Stimulated activated CD8-positive, alpha-beta memory T cell treated with anti-CD3 and anti-CD28 coated beads, Interleukin-4, amount 100 ng/mL, for 48 hours (primary cell): ENCODE data around the gene LOXL3.

Experiments
- DNase-seq: peaks from one replicate; pipeline ENCODE4 v3.0.0-alpha.2; 2020

The LOXL3 gene, protein sequence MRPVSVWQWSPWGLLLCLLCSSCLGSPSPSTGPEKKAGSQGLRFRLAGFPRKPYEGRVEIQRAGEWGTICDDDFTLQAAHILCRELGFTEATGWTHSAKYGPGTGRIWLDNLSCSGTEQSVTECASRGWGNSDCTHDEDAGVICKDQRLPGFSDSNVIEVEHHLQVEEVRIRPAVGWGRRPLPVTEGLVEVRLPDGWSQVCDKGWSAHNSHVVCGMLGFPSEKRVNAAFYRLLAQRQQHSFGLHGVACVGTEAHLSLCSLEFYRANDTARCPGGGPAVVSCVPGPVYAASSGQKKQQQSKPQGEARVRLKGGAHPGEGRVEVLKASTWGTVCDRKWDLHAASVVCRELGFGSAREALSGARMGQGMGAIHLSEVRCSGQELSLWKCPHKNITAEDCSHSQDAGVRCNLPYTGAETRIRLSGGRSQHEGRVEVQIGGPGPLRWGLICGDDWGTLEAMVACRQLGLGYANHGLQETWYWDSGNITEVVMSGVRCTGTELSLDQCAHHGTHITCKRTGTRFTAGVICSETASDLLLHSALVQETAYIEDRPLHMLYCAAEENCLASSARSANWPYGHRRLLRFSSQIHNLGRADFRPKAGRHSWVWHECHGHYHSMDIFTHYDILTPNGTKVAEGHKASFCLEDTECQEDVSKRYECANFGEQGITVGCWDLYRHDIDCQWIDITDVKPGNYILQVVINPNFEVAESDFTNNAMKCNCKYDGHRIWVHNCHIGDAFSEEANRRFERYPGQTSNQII

DNA sequence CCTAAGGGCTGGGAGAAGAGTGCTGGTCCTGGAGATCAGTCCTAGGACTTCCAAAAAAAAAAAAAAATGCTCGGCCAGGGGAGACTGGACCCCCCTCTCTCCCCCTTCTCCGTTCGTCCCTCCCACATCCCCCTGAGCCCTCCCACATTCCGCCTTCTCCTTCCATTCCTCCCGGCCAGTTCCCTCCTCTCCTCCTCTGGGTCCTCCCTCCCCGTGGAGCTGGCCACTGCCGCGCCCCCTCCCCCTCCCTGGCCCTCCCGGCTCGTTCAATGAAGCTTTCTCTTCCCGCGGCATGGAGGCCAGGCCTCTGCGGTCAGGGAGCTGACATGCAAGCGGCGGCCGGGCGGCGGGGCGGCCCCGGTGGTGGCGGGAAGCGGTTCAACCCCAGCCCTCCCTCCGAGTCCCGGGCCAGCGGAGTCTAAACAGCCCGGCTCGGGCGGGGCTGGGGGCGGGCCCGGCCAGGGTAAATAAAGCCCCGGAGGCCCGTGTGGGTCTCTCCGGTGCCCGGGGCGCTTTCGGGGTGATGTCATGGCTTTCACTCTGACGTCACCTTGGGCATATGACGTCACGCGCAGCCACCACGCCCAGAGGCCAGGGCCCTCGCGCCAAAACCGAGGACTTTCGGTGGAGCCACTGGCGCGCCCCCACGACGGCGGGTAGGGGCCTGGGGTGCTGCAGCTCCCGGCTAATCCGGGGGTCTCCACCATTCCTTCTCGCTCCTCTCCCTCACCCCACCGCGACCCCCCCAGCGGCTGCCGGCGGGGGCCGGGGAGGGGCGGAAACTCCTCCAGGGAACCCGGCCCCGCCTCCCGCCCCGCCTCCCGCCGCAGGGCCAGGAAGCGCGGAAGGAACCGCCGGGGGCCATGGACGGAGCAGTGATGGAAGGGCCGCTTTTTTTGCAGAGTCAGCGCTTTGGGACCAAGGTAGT, at the start of gene LOXL3, which contains the start of gene DOK1:
LOXL3 (minus strand) TSS at position 51 of the 928 bp plus-strand sequence. CDS start 1,308 bp downstream, outside the sequence.
DOK1 (plus strand) TSS at position 829 of the 928 bp plus-strand sequence; CDS start at position 864, 35 bp downstream.
- DNase-seq, result peak; percentile 91

DNA sequence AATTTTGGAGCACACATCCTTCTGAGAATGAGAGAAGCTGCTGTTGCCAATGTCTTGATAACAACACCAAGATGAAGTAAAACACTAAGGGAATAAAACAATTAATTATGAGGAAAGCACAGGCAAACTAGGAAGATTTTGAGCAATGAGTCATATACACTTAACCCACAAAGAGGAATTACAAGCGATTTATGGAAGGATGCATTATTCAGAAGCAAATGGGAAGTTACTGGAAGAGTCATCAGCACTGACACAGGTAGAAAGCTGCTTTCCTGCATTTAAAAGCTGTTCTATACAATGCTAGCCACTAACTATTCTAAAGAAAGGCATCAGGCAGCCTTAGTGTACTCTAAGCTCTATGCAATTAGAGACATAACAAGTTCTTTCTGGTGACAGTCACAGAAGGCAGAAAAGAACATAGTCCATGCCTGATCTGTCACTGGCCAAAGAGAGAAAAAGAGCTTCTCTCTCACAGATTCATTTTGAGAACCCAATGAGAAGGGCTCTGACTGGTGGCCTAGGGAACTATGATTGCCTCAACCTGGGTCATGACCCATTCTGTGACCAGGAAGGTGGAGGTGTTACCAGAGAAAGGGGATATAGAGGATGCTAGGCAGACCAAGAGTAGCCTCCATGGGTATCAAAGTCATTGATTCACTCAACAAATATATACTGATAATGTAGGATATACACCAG, 49.0 kb upstream of the LOXL3 start:
- no peak for DNase-seq

DNA sequence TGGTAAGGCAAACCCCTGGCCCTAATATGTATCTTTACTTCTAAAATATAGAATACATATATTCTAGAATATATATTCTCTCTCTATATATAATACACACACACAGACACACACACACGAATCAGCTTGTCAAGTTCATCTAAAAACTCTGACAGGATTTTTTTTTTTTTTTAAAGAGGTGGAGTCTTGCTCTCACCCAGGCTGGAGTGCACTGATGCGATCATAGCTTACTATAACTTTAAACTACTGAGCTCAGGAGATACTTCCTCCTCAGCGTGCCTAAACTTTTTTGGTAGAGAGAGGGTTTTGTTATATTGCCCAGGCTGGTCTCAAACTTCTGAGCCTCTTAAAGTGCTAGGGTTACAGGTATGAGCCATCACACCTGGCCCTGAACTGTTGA, 45.9 kb upstream of the LOXL3 start:
- DNase-seq, result no peak

DNA sequence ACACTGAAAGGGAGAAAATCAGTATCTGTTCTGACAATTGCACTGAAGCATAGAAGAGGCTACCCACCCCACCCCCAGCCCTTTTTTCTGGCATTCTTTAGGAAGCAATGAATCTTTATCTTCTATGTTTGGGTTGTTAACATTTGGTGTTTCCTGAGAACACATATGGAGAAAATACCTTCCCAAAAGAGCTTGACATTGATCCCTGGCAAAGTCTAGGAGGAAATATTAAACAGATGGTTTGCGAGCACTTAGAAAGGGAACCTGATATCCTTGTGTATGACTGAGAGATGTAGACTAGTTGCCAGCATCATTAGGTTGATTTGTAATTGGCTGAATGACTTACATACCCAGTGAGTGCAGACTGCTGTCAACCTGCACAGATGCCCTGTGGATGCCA, 43.7 kb upstream of the LOXL3 start:
- no peak for DNase-seq

DNA sequence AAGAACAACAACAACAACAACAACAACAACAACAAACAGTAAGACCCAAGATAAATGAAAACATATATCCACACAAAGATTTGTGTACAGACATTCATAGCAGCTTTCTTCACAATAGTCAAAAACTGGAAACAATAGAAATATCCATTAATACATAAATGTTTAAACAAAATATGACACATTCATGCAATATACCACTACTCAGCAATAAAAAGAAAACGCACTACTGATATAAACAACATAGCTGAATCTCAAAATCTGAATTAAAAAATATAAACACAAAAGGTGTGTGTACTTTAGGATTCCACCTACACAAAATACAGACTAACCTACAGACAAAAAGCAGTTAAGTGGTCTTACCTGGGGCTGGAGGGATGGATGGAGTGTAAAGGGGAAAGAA, 42.8 kb upstream of the LOXL3 start:
- no peak for DNase-seq

DNA sequence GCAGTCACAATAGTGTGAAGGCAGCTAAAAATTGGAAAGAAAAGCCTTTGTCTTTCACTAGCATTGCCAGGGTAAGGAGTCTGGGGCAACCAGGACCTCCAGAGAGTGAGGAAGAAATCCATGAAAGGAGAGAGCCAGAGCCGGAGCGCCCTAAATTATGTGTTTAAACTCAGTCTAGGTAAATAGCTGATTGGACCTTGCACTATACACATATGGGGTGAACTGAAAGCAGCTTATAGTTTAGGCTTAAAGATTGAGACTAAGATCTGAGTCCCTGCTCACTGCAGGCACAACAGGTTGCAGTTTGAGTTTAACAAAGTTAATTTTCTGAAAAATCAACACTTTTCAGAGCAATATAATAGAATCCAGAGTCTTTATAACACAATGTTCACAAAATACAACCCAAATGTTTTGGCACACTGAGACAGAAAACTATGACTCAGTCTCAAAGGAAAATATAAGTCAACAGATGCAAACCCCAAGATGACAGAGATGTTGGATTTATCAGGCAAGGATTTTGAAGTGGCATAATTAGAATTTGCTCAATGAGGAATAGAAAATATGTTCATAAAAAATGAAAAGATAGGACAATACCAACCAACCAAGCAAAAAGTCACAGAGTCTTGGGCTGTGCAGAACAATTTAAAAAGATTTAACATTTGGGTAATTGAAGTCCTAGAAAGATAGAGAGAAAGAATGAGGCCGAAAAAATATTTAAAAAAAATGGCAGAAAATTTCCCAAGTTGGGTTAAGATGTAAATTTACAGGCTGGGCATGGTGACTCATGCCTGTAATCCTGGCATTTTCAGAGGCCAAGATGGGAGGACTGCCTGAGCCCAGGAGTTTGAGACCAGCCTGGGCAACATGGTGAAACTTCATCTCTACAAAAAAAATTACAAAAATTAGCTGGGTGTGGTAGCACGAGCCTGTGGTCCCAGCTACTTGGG, 40.4 kb upstream of the LOXL3 start:
- no peak for DNase-seq

DNA sequence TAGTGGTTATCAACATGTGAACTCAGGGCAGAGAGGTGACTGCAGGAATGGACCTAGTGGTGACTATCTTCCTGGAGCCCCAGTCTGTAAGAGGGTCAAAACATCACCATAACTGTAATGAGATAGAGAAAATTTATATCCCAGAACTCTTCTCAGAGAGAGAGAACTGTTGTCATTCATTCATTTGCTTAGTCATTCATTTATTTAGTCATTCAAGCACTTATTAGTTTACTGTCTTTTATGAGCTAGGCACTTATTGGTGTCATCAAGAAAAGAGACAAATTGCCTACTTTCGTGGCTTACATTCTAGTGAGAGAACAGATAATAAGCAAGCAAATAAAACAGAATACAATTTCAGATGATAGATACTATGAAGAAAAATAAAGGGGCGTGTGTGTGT, 34.9 kb upstream of the LOXL3 start:
- no peak for DNase-seq

DNA sequence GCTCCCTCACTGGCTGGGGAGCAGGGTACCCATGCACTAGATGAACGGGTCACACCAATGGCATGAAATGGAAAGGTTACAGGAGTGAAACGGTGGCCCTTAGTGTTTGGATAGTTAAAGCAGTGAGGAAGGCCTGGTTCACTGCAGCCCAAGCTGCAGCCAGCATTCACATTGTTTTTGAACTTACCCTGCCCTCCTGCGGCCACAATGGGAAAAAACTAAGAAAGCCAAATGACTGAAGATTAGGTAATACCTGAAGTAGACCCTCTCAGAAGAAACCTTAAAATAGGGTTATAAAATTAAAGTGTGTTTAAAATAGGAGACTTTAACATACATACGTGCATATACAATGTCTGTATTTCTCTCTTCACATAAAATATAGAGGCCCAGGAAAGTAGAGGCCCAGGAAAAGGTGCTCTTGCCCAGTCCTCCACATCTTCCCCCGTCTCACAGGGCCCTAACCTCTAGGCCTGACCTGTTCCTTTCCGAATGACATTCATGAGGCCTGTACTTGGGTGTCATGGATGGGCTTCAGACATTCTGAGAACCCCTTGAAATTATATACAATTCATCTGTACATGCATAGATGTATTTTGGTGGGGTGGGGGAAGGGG, 34.0 kb upstream of the LOXL3 start:
- peak; percentile 64 for DNase-seq

DNA sequence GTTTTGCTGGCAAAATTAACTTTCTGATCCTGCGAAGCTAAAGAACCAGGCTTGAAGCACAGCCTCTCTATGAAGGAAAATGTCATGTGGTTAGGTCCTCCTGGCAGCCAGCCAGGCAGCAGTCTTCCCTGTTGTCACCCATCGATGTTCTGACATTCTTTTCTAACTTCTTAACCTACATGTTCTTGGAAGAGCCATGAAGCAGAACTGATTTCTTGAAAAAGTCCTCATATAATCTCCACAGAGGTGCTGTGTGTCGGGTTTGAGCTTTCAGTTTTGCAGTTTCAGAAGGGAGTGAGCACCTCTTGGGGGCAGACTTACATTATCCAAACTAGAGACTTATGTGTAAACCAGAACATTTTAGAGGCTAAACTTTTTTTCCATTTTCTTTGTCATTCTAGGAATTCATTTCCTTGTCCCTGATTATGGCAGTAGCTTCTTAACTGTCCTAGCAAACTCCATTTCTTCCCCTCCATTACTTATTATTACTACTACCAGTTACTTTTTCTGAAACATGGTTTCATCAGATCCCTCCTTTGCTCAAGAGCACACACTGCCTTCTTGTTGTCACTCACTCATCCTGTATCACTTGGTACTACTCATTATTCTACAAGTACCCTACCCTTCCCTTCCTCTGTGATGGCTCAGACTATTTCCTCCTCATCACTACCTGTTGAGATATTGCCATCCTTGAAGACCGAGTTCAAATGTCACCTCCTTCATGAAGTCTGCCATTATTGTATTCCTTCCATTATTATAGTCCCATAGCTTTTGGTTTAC, 31.9 kb upstream of the LOXL3 start:
- no peak for DNase-seq

DNA sequence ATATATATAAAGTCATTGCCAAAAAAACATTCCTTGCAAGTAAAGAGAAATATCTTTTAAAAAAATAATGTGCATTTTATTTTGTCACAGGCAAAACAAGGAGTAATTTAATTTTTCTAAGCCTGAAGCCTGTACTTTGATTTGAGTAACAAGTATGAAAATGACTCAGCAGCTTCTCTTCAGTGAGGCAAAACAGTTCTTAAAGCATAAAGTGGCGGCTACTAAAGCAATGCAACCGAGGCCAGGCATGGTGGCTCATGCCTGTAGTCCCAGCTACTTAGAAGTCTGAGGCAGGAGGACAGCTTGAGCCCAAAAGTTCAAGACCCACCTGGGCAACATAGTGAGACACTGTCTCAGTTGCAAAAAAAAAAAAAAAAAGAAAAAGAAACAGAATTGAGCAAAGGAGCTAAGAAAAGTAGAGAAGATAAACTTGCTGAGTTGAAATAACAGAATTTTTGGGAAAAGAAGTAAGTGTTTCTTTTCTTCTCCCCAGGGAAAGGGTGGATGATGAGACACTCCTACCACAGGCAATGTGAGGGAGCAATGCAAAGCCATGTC, 30.4 kb upstream of the LOXL3 start:
- no peak for DNase-seq

DNA sequence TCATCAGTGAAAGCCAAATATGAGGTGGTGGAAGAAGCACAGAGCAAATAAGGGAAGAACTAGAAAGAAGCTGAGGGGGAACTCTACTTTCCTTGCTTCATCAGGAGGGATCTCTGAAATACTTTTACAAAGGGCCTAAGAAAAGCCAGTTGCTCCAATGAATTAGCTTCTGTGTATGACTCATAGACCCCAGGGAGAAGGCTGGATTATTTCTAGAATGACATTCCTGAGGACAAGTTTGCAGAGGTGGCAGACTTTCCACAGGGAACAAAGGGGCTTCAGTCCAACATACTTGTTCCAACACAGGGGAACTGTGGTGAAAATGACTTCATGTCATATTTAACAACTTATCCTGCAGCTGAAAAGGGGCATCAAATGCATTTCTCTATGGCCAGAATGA, 29.8 kb upstream of the LOXL3 start:
- DNase-seq, result no peak

DNA sequence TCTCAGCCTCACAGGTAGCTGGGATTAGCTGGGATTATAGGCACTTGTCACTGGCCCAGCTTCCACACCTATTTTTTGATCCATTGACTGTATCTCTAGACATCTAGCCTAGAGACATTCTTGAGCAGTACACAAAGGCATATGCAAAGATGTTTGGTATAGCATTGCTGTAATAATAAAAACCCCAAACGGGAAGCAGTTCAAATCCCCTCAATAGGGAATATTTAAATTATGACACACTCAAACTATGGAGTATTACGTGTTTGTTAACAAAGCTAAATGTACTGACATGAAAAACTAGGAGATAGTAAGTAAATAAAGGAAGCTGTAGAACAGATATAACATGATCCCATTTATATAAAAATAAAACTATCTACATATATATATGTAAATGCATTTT, 28.4 kb upstream of the LOXL3 start:
- no peak for DNase-seq

DNA sequence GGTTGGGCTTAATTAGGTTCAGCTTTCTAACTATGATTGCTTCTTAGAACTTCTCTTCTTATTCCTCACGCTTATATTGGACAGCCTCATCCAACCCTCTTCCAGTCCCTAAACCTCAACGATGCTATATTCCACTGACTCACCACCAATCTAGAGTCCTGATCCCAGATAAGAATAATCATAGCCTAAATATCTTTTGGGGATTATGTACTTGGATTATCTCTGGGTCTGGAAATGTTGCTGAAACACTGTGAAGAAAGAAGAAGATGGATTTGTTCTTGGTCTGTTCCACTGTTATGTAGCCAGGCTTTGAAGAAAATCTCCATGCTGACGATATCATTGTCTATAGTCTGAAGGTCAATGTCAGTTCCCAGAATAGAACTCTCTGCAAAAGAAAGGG, 27.7 kb upstream of the LOXL3 start:
- no peak for DNase-seq

DNA sequence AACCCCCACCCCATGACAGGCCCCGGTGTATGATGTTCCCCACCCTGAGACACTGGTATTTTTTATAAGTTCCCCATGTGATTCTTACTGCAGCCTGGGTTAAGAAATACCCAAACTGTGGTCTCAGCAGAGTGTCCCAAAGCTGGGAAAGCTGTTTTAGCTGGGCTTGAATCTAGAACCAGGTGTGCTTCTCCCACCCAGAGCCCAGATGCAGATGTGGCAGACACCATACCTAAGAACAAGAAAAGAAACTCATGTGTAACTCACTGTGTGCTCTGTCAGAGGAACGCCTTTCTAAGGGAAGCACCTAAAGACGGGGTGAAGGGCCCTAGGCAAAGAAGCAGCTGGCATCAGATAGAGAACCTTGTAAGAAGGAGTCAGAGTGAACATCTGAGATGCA, 24.7 kb upstream of the LOXL3 start:
- DNase-seq, result no peak

DNA sequence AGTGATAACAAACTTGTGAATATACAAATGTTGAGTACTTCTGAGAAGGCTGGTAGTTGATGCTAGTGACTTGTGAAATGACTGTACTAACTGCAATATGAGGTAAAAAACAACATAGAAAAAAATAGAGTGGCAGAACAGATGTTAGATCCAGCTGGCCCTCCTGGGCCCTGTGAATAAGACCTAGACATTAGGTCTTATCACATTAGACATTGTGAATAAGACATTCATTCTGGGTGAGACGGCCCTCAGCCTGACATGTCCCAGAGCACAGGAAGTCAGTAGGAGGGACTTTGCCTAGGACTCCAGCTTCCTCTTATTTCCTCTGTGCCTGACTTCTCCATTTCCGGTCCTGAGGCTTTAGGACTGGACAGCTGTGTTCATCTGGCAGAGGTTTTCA, 23.7 kb upstream of the LOXL3 start:
- no peak for DNase-seq

DNA sequence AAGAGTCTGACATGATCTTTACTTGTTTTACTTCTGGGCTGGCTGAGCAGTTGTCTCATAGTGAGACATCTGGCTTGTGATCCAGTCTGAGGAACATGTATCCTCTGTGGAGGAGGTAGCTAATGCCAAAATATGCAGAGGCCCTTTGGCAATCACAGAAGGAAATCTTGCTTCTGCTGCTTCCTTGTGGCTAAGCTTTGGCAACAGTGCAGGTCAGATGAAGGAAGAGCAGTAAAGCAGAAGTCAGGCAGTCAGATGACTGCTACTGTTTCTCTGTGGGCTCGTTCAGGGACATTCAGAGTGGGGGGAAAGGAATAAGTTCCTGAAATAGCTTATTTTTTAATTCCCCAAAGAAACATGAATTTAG, 23.1 kb upstream of the LOXL3 start:
- no peak for DNase-seq

DNA sequence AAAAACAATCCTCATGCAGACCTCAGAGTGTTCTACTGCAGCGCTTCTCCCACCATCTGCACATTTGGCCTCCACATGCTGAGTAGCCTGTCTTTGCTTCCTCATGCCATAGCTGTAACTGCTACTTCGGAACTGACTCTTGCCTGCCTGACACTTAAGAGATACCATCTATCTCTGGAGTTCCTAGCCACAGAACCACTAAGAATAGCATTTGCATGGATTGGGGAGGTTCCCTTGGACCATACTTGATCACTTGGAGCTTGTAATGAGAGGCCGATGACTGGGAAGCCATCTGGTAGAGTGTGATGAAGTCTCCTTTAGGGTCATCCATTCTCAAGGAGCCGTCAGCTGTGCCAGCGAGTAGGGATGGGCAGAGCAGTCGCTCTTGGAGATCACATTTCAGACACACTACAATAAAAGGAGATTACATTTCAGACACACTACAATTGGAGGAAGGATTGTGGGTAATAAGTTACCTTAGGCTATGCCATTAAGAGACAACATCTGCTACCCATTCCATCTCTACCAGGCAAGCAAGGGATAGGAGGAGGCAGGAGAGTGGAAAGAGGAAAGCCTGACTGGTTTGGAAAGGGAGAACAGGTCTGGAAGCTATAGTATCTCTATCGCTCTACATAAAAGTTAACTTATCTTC, 22.6 kb upstream of the LOXL3 start:
- DNase-seq, result no peak

DNA sequence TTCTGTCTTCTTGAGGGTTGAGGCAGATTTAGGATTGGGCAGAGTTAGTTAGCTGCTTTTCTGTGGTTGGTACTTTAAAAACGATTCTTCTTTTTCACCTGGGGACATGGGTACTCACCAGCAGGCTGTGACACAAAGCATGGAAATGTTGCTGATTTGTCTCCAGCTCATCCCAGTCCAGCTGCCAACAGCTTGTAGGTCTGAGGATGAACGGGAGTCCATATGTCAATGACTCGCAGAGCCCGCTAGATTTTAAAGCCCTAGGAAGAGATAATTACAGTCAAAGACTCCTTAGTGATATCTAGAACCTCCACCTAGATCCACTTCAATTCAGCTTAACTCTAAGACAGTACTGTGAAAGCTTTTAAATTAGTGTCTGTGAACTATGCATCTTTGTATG, 21.6 kb upstream of the LOXL3 start:
- DNase-seq, result no peak
